ENCODE data around the gene MPV17.
A peak's percentile ranks its signal among the peaks of the same experiment; 100 is the strongest.
"Not testable (repeated sequence)": the region's sequence is repeated elsewhere in the genome, so short reads cannot be mapped to it uniquely, and the experiment has no call there.

Gene MPV17

GRCh38 chr2:27323596-27324285 lies 844 bp upstream of the MPV17 start:
- no peak for DNase-seq (ENCODE audit: low spot score)

GRCh38 chr2:27322301-27322765 lies 564 bp downstream of the MPV17 start:
- no peak for DNase-seq (ENCODE audit: low spot score)

GRCh38 chr2:27320958-27321543 lies 1.8 kb downstream of the MPV17 start:
- DNase-seq (ENCODE audit: low spot score) = no peak

- DNase-seq (ENCODE audit: low spot score) = not testable (repeated sequence)
Measured at GRCh38 chr2:27319839-27320238, 3.1 kb downstream of the MPV17 start.

GRCh38 chr2:27316655-27317412 lies 6.1 kb downstream of the MPV17 start:
- DNase-seq (ENCODE audit: low spot score) = peak; percentile 73

- no peak for DNase-seq (ENCODE audit: low spot score)
Measured at GRCh38 chr2:27315122-27315521, 7.8 kb downstream of the MPV17 start.

GRCh38 chr2:27314709-27315108 lies 8.2 kb downstream of the MPV17 start:
- no peak for DNase-seq (ENCODE audit: low spot score)

- no peak for DNase-seq (ENCODE audit: low spot score)
Measured at GRCh38 chr2:27313882-27314645, 8.8 kb downstream of the MPV17 start.

GRCh38 chr2:27312152-27312551 lies 10.7 kb downstream of the MPV17 start:
- DNase-seq (ENCODE audit: low spot score) = no peak

GRCh38 chr2:27309651-27310050 lies 13.2 kb downstream of the MPV17 start:
- DNase-seq (ENCODE audit: low spot score) = no peak

GRCh38 chr2:27308359-27308881 lies 14.5 kb downstream of the MPV17 start, which contains the start of gene UCN:
Gene UCN, minus strand, starts transcription at chr2:27308445. Its CDS starts 550 bp downstream, at chr2:27307895.
- no peak for DNase-seq (ENCODE audit: low spot score)

- DNase-seq (ENCODE audit: low spot score) = no peak
Measured at GRCh38 chr2:27307545-27308358, 15.1 kb downstream of the MPV17 start.

- DNase-seq (ENCODE audit: low spot score) = no peak
Measured at GRCh38 chr2:27307287-27307544, 15.7 kb downstream of the MPV17 start.

- DNase-seq (ENCODE audit: low spot score) = no peak
Measured at GRCh38 chr2:27306573-27307286, 16.2 kb downstream of the MPV17 start.

- DNase-seq (ENCODE audit: low spot score) = no peak
Measured at GRCh38 chr2:27306136-27306535, 16.8 kb downstream of the MPV17 start.

GRCh38 chr2:27305516-27305915 lies 17.4 kb downstream of the MPV17 start:
- no peak for DNase-seq (ENCODE audit: low spot score)

- DNase-seq (ENCODE audit: low spot score) = no peak
Measured at GRCh38 chr2:27304488-27305240, 18.2 kb downstream of the MPV17 start.

- DNase-seq (ENCODE audit: low spot score) = peak; percentile 31
Measured at GRCh38 chr2:27303093-27304025, 19.5 kb downstream of the MPV17 start.

- not testable (repeated sequence) for DNase-seq (ENCODE audit: low spot score)
Measured at GRCh38 chr2:27300606-27301005, 22.3 kb downstream of the MPV17 start.
